Stomach (tissue), 9 donors: ENCODE measurements around the gene DGLUCY. TPM values are rescaled to one million over a fixed set of nuclear protein-coding genes. Genes with fewer than 3 reads are reported as not detected.

Source experiments
- DNase-seq, 2 donors: peaks; one replicate each; pipeline versions ENCODE4 v3.0.0 to v3.0.0-alpha.2; 2013 to 2019
- H3K27ac ChIP-seq, 5 donors: fragments of 200-600 bp in 4 of 5; sonication (generic) in 4 of 5; one replicate each; pipeline ENCODE4 v1.5.1; 2013 to 2019; ENCODE audit warnings: mild to moderate bottlenecking in 1 of 5, moderate library complexity in 1 of 5
- H3K27me3 ChIP-seq, 3 donors: fragments of 200-600 bp; sonication (generic); one replicate each; pipeline ENCODE4 v1.5.1; 2017 to 2019; ENCODE audit warnings: mixed run types in 1 of 3
- H3K36me3 ChIP-seq, 4 donors: fragments of 200-600 bp; sonication (generic); 1 replicate in 3 of 4; 2 replicates in 1 of 4; pipeline ENCODE4 v1.5.1; 2016 to 2019
- H3K4me1 ChIP-seq, 4 donors: fragments of 200-600 bp; sonication (generic); one replicate each; pipeline ENCODE4 v1.5.1; 2016 to 2019
- H3K4me3 ChIP-seq, 4 donors: fragments of 200-600 bp; sonication (generic) in 3 of 4; one replicate each; pipeline ENCODE4 v1.5.1; 2016 to 2019; ENCODE audit warnings: mild to moderate bottlenecking in 1 of 4
- H3K9me3 ChIP-seq, 4 donors: fragments of 200-600 bp; sonication (generic); one replicate each; pipeline ENCODE4 v1.5.1; 2016 to 2019
- CTCF ChIP-seq, 7 experiments: fragments of 450-650 bp in 4 of 7; fragments of 200-600 bp in 3 of 7; sonication (generic) in 3 of 7; IDR thresholded peaks; one replicate each; pipeline ENCODE4 v1.5.1; 2016 to 2019; ENCODE audit warnings: antibody characterized with exemption in 7 of 7, control low read depth in 2 of 7, mild to moderate bottlenecking in 1 of 7
- EP300 ChIP-seq: sonication (generic); formaldehyde crosslinking; IDR thresholded peaks from one replicate; pipeline ENCODE4 v1.6.1; 2017; ENCODE audit warnings: antibody characterized with exemption
- POLR2A ChIP-seq, 4 donors: fragments of 450-650 bp; IDR thresholded peaks; one replicate each; pipeline ENCODE4 v1.6.1; 2016; ENCODE audit warnings: antibody characterized with exemption in 4 of 4, control low read depth in 2 of 4, mild to moderate bottlenecking in 1 of 4, moderate library complexity in 1 of 4
- POLR2AphosphoS5 ChIP-seq, 3 donors: sonication (generic); formaldehyde crosslinking; IDR thresholded peaks; one replicate each; pipeline ENCODE4 v1.6.1; 2016; ENCODE audit warnings: antibody characterized with exemption in 3 of 3
- WGBS, 5 donors: extraction: QIAGEN DNeasy Blood & Tissue Kit in 3 of 5; methylation state at CpG; one replicate each; pipeline versions ENCODE4 v1.1.5 to v1.1.7; 2013 to 2018; 5-methylcytosine and 5-hydroxymethylcytosine counted together
- intact Hi-C: fragments of 100-400 bp; cut with DNase I; formaldehyde crosslinking; loops from one replicate; pipeline ENCODE4 v1.15.1; 2023; ENCODE audit warnings: low total_unique reads
- polyA plus RNA-seq, 3 donors: library from polyadenylated mRNA; stranded (reverse); fragments of 200-250 nt; gene quantifications; one replicate each; pipeline ENCODE4 v1.2.3, GENCODE V29; 2013
- total RNA-seq, 5 donors: library from RNA; depleted of rRNA; stranded (reverse); fragments of >200 nt; gene quantifications; one replicate each; pipeline versions ENCODE4 v1.1.0 to v1.2.3, GENCODE V29; 2014 to 2016
- donor health status: healthy with polysubstance abuse.
- donor health status: Bipolar disorder and iron deficiency.
- donor health status: healthy.

Gene DGLUCY
- total and polyA plus RNA-seq, 8 donors = 24.1 to 122 (median 67.1) TPM

GRCh38 chr14:91115986-91116770, 2.3 kb downstream of the DGLUCY start:
- Histone ChIP-seq H3K27ac (peak overlapping the region; percentile 95 to 98 (median 96)), H3K9me3 (no peaks in the 10 kb centered on the region), H3K4me1 (peaks cover 44 to 94% (median 65%) of the 10 kb centered on the region in 4 donors), H3K36me3 (peaks cover 0 to 15% (median 10%) of the 10 kb centered on the region in 4 donors), H3K27me3 (no peaks in the 10 kb centered on the region), H3K4me3 (peak overlapping the region; percentile 58 to 67 (median 61))
- WGBS, 5 donors = 48 to 58% (median 52%) methylated on average over 5 of the region's 5 CpGs
- peak in 1 of 2 donors; percentile 49 for DNase-seq
- intact Hi-C loops = no loop called here
- TF ChIP-seq POLR2A (IDR thresholded peaks at IDR 0.05) = no peak

GRCh38 chr14:91116913-91117588, 3.2 kb downstream of the DGLUCY start:
- H3K27me3 ChIP-seq = no peaks in the 10 kb centered on the region
- intact Hi-C loops = no loop called here
- DNase-seq = no peak
- H3K36me3 ChIP-seq = peaks cover 0 to 15% (median 10%) of the 10 kb centered on the region in 4 donors
- peak overlapping the region; percentile 58 to 98 (median 96) for H3K27ac ChIP-seq
- TF ChIP-seq POLR2A (IDR thresholded peaks at IDR 0.05) = no peak
- peak in 2 of 3 donors; percentile 17 to 29 for TF ChIP-seq POLR2AphosphoS5 (IDR thresholded peaks at IDR 0.05)
- peak overlapping the region; percentile 4 to 67 (median 34) for H3K4me3 ChIP-seq
- no peaks in the 10 kb centered on the region for H3K9me3 ChIP-seq
- peaks cover 44 to 87% (median 64%) of the 10 kb centered on the region in 4 donors for H3K4me1 ChIP-seq
- WGBS, 5 donors = 37 to 51% (median 43%) methylated on average over 7 of the region's 7 CpGs

- H3K4me3 ChIP-seq = no peak overlapping the region
- DNase-seq = no peak
- peaks cover 0 to 15% (median 10%) of the 10 kb centered on the region in 4 donors for H3K36me3 ChIP-seq
- intact Hi-C loops = no loop called here
- H3K9me3 ChIP-seq = no peaks in the 10 kb centered on the region
- WGBS, 5 donors = 82 to 99% (median 94%) methylated on average over 5 of the region's 5 CpGs
- no peaks in the 10 kb centered on the region for H3K27me3 ChIP-seq
- peak overlapping the region in 3 of 5 donors; percentile 96 to 98 (median 98) for H3K27ac ChIP-seq
- no peak for TF ChIP-seq POLR2AphosphoS5 (IDR thresholded peaks at IDR 0.05)
- TF ChIP-seq EP300 = no peak
- TF ChIP-seq POLR2A (IDR thresholded peaks at IDR 0.05) = no peak
- no peak for TF ChIP-seq CTCF (IDR thresholded peaks at IDR 0.05)
- peaks cover 40 to 84% (median 59%) of the 10 kb centered on the region in 4 donors for H3K4me1 ChIP-seq
Observed at GRCh38 chr14:91117960-91118359, 4.1 kb downstream of the DGLUCY start.

- no peaks in the 10 kb centered on the region for H3K9me3 ChIP-seq
- no peak for TF ChIP-seq EP300
- no peak for TF ChIP-seq POLR2AphosphoS5 (IDR thresholded peaks at IDR 0.05)
- no peak for TF ChIP-seq POLR2A (IDR thresholded peaks at IDR 0.05)
- no peak for TF ChIP-seq CTCF (IDR thresholded peaks at IDR 0.05)
- intact Hi-C loops = no loop called here
- H3K4me1 ChIP-seq = peaks cover 33 to 84% (median 56%) of the 10 kb centered on the region in 4 donors
- no peak overlapping the region for H3K4me3 ChIP-seq
- H3K36me3 ChIP-seq = peaks cover 0 to 15% (median 10%) of the 10 kb centered on the region in 4 donors
- no peak for DNase-seq
- no peaks in the 10 kb centered on the region for H3K27me3 ChIP-seq
- 96 to 98% (median 98%) methylated on average over 2 of the region's 2 CpGs for WGBS, 5 donors
- H3K27ac ChIP-seq = peak overlapping the region in 4 of 5 donors; percentile 25 to 98 (median 83)
Observed at GRCh38 chr14:91118511-91119068, 4.7 kb downstream of the DGLUCY start.
